ENCODE data around the gene KRTAP5-4.
"Not testable (repeated sequence)": the region's sequence is repeated elsewhere in the genome, so short reads cannot be mapped to it uniquely, and the experiment has no call there.

Gene KRTAP5-4

DNA sequence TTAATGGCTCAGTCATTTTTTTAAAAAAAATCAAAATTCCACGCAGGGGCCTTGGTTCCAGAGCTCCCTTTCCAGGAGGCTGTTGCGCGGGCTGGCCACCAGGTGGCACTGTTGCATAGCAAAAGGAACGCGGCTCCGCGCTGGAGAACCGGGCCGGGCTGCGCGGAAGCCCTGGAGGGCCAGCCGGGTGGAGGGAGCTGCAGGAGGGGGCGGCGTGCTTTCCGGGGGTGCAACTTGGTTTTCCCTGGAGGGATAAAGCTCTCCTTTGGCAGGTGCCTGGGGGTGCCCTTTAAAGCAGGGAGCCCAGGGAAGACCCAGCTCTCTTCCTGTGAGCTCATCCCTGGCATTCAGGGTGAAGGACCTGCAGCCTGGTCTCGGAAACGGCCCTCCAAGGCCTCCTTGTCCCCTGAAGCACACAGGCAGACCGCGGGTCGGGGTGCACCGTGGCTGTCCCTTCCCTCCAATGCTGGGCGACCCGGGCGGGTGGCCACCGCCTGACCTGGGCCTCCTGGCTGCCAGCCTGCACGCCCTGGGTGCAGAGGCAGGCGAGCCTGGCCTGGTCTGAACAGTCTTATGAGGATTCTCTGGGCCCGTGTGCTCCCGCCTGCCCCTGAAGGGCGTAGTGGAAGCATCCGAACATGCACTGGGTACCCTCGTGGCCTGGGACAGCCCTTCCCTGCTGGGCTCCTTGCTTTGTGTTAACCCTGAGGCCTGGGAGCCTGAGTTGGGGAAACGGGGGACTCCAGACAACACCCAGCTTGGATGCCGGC is 31.0 kb upstream of the KRTAP5-4 start:
- DNase-seq = peak; percentile 79

- DNase-seq = peak; percentile 36
These were observed 30.5 kb upstream of the KRTAP5-4 start for GRCh38 chr11:1652442-1652770.

DNA sequence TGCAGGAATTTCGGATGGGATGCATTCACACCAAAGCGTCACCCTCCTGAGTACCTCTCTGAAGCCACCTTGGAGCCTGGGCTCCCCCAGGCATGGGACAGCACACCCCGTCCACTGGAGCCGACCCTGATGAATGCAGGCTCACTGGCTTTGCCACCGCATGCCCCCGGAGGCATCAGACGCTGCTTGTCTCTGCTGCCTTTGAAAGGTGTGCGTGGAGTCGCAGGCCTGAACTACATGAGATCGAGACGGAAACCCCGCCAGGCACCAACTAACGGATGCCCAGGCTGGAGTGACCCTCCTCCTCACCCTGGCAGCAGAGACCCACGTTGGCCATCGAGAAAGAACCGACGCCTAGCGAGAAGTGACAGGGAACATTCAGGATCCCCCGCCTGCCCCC is 30.1 kb upstream of the KRTAP5-4 start:
- no peak for DNase-seq

DNA sequence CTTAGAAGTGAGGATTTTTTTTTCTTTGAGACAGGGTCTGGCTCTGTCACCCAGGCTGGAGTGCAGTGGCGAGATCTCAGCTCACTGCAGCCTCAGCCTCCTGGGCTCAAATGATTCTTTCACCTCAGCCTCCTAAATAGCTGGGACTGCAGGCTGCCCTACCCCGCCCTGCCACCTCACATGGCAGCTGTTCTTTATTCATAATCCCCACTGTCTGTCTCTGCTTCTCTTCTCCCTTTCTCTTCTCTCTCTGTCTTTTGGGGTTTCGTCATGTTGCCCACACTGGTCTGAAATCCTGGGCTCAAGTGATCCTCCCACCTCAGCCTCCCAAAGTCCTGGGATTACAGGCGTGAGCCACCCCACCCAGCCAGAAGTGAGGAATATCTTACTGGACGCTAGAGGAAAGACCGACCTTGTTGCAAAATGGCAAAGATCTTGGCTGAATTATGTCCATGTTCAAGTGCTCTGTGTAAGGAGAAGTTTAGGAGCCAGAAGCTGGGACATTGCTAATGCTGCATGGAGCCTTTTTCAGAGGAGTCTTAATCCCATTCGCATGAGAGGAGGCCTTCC is 29.6 kb upstream of the KRTAP5-4 start:
- no peak for DNase-seq

DNA sequence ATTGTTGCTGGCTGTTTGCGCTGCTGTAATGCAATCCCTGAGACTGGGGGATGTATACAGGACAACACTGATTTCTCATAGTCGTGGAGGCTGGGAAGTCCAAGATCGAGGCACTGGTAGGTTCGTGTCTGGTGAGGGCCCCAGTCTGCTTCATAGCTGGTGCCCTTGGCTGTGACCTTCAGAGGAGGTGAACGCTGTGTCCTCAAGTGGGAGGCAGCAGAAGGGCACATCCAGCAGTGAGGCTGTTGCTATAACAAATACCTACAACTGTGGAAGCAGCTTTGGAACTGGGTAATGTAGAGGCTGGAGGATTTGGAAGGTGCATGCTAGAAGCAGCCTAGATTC is 29.0 kb upstream of the KRTAP5-4 start:
- no peak for DNase-seq

DNA sequence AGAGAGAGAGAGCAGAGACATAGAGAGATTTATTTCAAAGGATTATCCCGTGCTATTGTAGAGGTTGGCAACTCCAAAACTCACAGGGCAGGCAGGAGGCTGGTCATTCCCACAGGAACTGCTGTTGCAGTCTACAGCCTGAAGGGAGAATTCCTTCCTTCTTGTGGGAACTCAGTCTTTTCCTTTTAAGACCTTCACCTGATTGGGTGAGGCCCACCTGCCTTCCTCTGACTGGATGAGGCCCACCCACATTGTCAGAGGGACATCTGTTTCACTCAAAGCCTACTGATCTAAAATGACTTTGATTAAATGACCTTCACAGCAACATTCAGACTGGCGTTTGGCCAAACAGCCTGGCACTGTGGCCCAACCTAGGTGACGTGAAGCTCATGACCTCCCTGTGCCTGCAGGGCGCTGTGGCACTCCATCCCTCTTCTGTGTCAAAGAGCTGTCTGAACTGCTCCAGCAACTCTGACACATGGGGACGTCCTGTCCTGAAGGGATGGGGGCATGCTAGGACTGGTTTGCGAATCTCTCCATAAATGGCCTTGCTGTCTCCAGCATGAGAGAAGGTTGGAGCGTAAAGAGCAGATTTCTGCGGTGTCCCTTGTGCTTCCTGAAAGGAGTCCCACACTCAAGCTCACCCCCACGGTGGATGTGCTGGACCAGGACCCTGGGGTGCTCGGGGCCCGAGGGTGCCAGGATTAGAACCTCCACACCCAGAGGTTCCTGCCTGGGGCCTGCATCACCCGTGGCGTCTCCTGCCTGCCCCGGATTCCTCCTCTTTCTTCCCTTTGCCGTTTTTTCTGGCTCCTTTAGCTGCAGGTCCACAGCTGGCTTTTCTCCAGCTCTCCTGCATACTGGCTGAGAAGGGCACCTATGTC is 28.3 kb upstream of the KRTAP5-4 start:
- DNase-seq = no peak

DNA sequence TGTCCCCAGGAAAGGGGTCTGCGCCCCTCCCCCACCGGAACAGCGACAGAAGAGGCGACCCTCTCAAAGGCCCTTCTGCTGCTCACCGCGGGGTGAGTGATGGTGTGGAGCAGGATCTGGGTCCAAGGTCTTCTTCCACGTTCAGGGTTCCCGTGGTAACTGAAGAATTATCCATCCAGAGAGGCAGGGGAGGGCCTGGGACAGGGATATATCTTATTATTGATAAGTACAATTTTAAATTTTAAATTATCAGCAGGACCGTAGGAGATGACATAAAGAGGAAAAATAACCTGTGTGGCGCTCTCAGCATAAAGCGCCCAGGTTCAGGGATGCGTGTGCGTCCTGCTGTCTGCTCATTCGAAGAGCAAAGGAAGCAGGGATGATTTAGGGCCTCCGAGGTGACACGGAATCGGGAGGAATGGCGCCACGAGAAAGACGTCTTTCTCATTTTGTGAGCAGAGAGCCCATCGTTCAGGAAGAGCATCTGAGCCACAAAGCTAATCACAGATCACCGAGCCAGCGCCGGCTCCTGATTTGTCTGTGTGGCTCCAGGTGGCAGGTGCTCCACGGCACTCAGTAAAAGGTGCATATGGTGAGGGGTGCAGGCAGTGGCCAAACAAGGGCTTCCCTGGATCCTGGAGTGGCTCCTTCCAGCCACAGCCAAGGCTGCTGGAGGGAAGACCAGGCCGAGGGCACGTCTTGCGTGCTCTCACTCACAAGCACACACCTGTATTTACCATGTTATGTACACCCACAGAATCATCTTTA is 26.9 kb upstream of the KRTAP5-4 start:
- DNase-seq = peak; percentile 45

DNA sequence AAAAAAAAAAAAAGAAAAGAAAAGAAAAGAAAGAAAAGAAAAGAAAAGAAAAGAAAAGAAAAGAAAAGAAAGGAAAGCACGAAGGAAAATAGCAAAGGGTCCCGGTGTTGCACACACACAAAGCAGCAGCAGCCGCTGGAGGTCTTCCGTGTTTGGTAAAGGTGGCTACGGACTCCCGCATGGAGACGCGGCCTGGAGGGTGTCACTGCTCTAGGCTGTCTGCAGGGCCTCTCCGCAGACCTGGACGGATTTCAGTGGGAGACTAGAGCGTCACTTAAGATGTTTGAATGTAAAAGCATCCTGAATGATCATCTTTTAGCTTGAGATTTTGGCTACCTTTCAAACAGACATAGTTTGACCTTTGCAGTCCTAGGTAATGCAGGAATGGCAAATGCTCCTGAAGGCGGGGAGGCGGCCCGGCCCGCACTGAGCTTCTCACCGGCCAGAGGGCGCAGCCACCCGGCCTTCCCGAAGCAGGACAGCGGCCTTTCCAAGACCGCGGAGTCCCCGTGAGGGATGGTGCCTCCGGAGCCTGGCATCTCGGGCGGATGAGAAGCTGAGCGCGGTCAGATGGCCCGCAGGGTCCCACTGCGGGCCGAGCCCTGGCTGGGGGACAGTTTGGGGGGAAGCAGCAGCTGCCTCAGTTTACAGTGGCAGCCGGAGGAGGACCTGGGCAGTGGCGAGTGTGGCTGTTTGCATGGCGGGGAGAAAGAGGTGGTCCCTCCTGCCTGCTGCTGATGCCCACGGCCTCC is 26.1 kb upstream of the KRTAP5-4 start:
- no peak for DNase-seq

GRCh38 chr11:1646540-1646939 is 24.6 kb upstream of the KRTAP5-4 start:
- DNase-seq = not testable (repeated sequence)

GRCh38 chr11:1645357-1645821 is 23.5 kb upstream of the KRTAP5-4 start:
- no peak for DNase-seq

GRCh38 chr11:1644601-1645356 is 22.8 kb upstream of the KRTAP5-4 start:
- DNase-seq = no peak

DNA sequence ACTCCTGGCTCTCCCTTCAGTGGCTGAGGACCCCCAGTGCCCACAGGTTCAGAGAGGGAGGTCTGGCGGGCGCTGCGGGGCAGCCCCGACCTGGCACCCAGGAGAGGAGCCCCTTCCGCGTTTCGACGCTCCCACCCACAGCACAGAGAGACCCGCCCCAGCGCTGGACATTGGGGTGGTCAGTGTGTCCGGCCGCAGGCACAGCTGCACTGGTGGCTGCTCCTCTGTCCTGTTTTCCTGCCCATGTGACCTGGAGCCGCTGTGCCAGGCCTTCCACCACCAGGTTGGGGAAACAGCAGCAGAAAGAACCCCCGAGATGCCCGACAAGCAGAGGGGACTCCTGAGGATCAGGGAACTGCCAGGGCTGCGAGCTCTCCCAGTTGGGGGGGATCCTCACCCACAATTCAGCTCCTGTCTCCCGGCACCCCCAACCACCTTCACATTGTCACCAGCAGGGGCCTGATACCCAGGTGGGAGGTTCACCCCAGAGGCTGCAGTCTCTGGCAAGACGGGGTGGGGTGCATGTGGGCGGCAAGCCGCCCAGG is 21.3 kb upstream of the KRTAP5-4 start:
- DNase-seq = no peak

- no peak for DNase-seq
These were observed 20.6 kb upstream of the KRTAP5-4 start for GRCh38 chr11:1642288-1643145.

DNA sequence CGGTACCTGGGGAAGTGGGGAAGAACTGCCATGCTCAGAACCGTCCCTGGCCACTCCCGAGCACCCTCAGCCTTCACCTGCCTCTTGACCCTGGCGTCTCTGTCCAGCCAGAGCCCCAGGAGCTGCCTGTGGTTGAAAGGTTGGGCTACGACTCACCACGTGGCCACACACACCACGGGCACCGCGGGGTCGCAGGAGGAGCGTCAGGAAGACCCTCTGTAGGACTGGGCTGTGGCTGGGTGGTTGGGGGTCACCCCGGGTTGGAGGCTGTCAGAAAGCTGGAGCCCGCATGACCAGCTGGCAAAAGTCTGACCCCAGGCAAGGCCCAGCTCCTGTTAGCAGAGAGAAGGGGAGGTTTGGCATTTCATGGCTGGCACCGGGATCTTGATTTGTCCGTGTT is 19.2 kb upstream of the KRTAP5-4 start:
- peak; percentile 51 for DNase-seq

DNA sequence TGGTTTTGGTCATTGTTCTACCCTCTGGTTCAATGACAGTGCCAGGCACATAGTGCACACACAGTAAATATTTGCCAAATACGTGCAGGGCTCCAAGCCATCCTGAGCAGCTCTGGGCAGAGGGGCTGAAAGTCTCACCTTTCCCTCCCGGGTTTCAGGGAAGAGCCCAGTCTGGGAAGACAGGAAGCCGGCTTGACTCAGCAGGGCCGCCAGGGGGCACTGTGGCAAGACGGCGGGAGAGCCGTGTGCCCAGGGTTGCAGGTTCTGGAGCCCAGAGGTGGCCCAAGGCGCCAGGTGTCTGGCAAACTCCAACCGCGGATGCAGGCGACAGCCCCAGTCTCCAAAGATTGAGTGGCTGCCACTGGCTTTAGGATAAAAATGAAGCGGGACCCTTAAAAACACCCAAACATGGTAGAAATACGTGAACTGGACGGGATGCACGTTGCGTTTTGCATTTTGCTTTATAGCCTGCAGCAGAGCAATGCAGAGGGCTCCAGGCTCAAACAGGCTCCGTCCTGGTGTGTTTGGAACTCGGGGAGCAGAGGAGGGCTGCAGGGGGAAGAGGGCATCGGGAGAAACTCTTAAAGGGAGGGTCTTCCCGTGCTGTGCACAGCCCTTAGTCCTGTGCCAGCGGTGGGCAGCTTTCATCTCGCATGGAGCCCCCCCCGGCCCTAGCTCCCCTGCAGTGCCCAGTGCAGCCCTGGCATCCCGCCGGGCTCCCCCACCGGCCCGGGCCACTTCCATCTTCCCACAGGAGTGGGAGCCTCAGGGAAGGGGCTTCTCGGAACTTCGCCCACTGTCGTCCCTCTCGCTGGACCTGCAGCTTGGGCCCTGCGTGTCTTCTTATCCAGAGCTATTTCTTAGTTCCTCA is 18.4 kb upstream of the KRTAP5-4 start:
- DNase-seq = peak; percentile 67

GRCh38 chr11:1639666-1640065 is 17.7 kb upstream of the KRTAP5-4 start:
- no peak for DNase-seq

DNA sequence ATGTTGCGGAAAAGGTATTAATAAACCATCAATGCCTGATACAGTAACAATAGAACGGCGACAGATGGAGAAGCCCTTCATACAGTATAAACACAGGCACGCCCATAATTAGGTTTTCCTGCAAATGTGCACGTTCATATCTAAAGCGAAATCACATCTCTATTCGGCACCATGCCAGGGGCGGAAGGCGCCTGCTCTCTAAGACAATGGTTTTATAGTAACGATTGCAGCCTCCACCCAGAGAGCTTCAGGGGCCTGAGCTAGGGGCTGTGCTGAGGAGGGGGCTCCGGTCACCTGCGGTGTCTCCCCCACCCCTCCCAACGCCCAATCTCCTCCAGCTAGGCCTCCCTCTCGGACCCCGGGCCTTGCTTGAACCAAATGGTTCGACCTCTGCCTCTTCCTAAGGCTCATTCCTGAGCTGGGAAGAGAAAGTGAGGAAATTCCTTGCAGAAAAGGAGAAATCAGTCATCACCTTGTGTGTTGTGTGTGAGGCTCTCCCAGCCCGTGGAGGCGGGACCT is 17.2 kb upstream of the KRTAP5-4 start:
- DNase-seq = no peak

GRCh38 chr11:1638344-1638743 is 16.4 kb upstream of the KRTAP5-4 start:
- DNase-seq = no peak

DNA sequence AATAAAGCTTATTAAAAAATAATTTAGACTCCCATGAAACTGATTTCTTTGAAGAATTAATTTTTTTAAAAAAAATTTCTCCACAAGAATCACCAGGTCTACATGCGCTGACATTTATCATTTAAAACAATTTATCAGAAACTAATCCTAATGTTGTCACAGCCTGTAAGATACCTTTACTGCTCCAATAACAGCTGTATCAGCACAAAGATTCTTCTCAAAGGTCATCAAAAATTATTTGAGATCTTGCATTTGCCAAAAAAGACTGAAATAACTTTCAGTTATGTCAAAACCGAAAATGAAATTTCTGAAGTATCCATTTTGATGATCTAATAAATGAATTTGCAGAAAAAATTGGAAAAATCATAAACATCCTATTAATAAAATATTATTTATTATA is 15.7 kb upstream of the KRTAP5-4 start:
- no peak for DNase-seq
